ENCODE results near the gene AMN1.

AMN1 gene

GRCh38 chr12:31662176-31662849 is 66.5 kb downstream of the AMN1 start:
- TF ChIP-seq ZFX (IDR thresholded peaks at IDR 0.05) (no peak), CTCF (conservative IDR thresholded peaks at IDR 0.05) (no peak)
- no peak overlapping the region for H3K27ac ChIP-seq

- peak; percentile 49 for TF ChIP-seq CTCF (conservative IDR thresholded peaks at IDR 0.05)
- peak; percentile 40; the same call in 1 of the 2 replicates for TF ChIP-seq ZFX (IDR thresholded peaks at IDR 0.05)
- peak within 1 kb of the TSS; percentile 73 for H3K27ac ChIP-seq
Measured at GRCh38 chr12:31659087-31659942, 69.5 kb downstream of the AMN1 start, which contains the start of gene ETFBKMT. ETFBKMT (plus strand) TSS chr12:31659688; CDS start chr12:31661954, 2,266 bp downstream.

- peak overlapping the region; percentile 73 for H3K27ac ChIP-seq
- TF ChIP-seq ZFX (IDR thresholded peaks at IDR 0.05) (no peak), CTCF (conservative IDR thresholded peaks at IDR 0.05) (no peak)
Measured at GRCh38 chr12:31658471-31659086, 70.2 kb downstream of the AMN1 start.

- TF ChIP-seq CTCF (conservative IDR thresholded peaks at IDR 0.05) (no peak), ZFX (IDR thresholded peaks at IDR 0.05) (no peak)
- no peak overlapping the region for H3K27ac ChIP-seq
Measured at GRCh38 chr12:31655792-31656191, 73.0 kb downstream of the AMN1 start.

GRCh38 chr12:31655208-31655607 is 73.6 kb downstream of the AMN1 start:
- no peak for TF ChIP-seq CTCF (conservative IDR thresholded peaks at IDR 0.05)
- TF ChIP-seq ZFX (IDR thresholded peaks at IDR 0.05) = no peak
- H3K27ac ChIP-seq = no peak overlapping the region

GRCh38 chr12:31651893-31652521 is 76.8 kb downstream of the AMN1 start:
- TF ChIP-seq CTCF (conservative IDR thresholded peaks at IDR 0.05) = no peak
- TF ChIP-seq ZFX (IDR thresholded peaks at IDR 0.05) = no peak
- no peak overlapping the region for H3K27ac ChIP-seq
